LNCaP clone FGC (cell line): ENCODE results near the gene EVI5L.

Source experiments
- DNase-seq: peaks from one replicate; pipeline ENCODE4 v3.0.0-alpha.2; 2011; ENCODE audit warnings: low read depth
- H3K4me3 ChIP-seq: 2 replicates; pipeline ENCODE4 v1.5.1; 2011; ENCODE audit warnings: mild to moderate bottlenecking, low read depth, low read length, control low read depth
- CTCF ChIP-seq: IDR thresholded peaks from 2 replicates; pipeline ENCODE4 v1.5.1; 2012; ENCODE audit warnings: mild to moderate bottlenecking; ENCODE audit not compliant: control insufficient read depth, insufficient read depth; ENCODE audit errors: extremely low read depth

Gene EVI5L

GRCh38 chr19:7879111-7879807 lies 49.2 kb downstream of the EVI5L start:
- DNase-seq = no peak
- TF ChIP-seq CTCF = no peak
- no peak overlapping the region for H3K4me3 ChIP-seq

- DNase-seq = no peak
- TF ChIP-seq CTCF = no peak
- H3K4me3 ChIP-seq = no peak overlapping the region
Measured at GRCh38 chr19:7879836-7880235, 49.8 kb downstream of the EVI5L start.

GRCh38 chr19:7881910-7882309 lies 51.9 kb downstream of the EVI5L start:
- no peak overlapping the region for H3K4me3 ChIP-seq
- DNase-seq = no peak
- TF ChIP-seq CTCF = no peak

- no peak overlapping the region for H3K4me3 ChIP-seq
- no peak for TF ChIP-seq CTCF
- no peak for DNase-seq
Measured at GRCh38 chr19:7883105-7883504, 53.1 kb downstream of the EVI5L start.

- TF ChIP-seq CTCF = no peak
- no peak overlapping the region for H3K4me3 ChIP-seq
- no peak for DNase-seq
Measured at GRCh38 chr19:7883796-7884570, 54.0 kb downstream of the EVI5L start.

- no peak overlapping the region for H3K4me3 ChIP-seq
- no peak for TF ChIP-seq CTCF
- no peak for DNase-seq
Measured at GRCh38 chr19:7885818-7886217, 55.8 kb downstream of the EVI5L start.
